Breast epithelium (tissue), 3 donors: ENCODE measurements around the gene ABCF1.

Experiments
- POLR2A ChIP-seq: fragments of 450-650 bp; IDR thresholded peaks from one replicate; pipeline ENCODE4 v1.6.1; 2016; ENCODE audit warnings: antibody characterized with exemption, mild to moderate bottlenecking, moderate library complexity
- TF ChIP-seq, protein P1 (sequence below), 3 donors: fragments of 450-650 bp; IDR thresholded peaks; one replicate each; pipeline ENCODE4 v1.5.1; 2016 to 2017; ENCODE audit warnings: antibody characterized with exemption in 3 of 3, mild to moderate bottlenecking in 3 of 3, moderate library complexity in 3 of 3

DNA sequence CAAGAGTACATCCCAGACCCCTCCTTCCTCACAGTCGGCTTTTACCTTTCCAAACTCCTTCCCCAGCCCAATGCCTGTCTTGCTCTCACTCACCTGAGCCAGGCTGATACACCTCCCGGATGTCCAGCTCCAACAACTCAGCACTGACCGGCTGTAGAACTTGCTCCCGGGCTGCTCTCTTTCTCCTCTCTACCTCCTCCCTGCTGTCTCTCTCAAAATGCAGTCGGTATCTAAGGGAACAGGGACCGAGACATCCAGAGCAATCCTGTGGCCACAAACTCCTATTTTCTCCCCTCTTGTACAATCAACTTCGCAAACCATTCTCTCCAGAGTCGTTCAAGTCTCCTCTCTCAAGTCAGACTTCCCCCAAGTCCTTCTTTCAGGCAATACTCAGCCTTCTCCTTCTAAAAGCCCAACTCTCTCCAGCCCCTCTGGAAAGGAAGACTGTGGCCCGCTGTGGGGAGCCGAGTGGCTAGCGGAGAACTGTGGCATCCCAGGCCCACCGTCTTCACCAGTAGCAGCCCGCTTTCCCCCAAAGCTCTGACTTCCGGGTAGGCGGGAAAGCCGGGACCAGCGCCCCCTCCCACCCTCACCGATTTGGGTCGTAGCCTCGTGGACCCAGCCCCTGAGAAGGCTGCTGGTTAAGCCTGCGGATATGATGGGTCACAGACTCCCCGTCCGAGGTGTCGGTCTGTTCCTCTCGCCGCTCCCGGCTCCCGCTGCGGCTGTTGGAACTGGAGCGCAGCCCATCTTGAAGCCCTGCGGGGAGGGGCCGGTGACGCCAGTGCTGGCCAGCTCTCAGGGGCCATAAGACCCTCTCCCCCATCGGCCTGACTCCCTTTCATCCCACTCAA, 16.1 kb upstream of the ABCF1 start:
- TF ChIP-seq, protein P1, sequence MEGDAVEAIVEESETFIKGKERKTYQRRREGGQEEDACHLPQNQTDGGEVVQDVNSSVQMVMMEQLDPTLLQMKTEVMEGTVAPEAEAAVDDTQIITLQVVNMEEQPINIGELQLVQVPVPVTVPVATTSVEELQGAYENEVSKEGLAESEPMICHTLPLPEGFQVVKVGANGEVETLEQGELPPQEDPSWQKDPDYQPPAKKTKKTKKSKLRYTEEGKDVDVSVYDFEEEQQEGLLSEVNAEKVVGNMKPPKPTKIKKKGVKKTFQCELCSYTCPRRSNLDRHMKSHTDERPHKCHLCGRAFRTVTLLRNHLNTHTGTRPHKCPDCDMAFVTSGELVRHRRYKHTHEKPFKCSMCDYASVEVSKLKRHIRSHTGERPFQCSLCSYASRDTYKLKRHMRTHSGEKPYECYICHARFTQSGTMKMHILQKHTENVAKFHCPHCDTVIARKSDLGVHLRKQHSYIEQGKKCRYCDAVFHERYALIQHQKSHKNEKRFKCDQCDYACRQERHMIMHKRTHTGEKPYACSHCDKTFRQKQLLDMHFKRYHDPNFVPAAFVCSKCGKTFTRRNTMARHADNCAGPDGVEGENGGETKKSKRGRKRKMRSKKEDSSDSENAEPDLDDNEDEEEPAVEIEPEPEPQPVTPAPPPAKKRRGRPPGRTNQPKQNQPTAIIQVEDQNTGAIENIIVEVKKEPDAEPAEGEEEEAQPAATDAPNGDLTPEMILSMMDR (IDR thresholded peaks at IDR 0.05), result no peak
- TF ChIP-seq POLR2A, result no peak
